ENCODE measurements around the gene SLC8B1. TPM values are rescaled to one million over a fixed set of nuclear protein-coding genes. Genes with fewer than 3 reads are reported as not detected.

Gene SLC8B1
- total RNA-seq (2022; extraction: Qiagen RNA extraction): 7.3 to 10.5 TPM (median 9.5 TPM) in 5 replicates

DNA sequence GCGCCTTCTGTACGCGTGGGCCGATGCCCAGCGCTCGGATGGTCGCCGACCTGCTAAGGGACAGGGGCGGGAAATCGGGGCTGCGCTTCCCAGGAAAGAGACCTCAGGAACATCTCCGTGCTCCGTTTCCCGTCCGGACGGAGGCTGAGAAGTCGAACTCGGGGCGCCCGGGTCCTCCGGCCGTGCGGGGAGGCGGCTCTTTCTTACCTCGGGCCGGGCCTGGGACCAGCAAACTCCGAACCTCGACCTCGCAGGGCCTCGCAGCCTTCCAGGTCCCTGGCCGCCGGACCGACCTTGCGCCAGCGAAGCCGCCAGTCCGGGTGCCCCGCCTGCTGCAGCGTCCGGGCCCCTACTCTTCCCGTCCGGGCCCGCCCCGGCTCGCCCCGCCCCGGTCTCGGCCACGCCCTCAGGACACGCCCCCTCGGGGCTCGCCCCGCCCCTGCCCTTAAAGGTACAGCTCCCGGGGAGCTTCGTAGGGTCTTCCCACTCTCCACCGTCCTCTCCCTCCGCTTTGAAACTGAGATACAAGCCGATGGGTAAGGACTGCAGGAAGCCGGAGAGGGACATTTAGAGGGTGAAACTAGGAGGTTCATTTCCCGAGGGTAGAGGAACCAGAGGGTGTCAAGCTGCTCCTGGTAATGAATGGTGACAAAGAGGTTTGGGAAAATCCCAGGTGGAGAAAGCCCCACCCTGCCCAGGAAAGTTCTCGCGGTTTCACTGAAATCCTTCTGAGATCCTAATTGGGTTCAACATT is at the start of gene SLC8B1:
Gene SLC8B1 (minus strand): TSS at position 324 of the 754 bp plus-strand sequence. CDS start 2,231 bp downstream, outside the sequence.

DNA sequence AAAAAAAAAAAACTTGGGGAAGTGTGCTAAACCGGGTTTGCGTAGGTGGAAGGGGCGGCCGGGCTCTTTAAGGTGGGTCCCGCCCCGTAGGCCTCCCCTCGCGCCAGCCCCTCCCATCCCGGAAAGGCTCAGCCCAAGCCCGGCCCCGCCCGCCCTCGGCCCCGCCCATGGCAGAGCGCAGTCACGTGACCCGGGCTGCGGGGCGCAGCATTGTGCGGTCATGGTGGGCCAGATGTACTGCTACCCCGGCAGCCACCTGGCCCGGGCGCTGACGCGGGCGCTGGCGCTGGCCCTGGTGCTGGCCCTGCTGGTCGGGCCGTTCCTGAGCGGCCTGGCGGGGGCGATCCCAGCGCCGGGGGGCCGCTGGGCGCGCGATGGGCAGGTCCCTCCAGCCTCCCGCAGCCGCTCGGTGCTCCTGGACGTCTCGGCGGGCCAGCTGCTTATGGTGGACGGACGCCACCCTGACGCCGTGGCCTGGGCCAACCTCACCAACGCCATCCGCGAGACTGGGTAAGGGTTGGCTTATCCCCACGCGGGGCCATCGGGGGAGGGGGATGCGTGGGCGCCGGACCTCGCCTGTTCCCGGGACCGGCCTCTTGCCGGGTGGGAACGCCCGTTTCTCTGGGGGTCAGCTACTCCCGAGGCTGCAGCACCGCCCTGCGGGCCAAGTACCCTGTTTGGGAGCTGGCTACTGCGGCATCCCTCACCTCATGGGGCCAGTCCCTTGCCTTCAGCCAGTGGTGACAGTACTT is 23.6 kb upstream of the SLC8B1 start, which contains the start of gene PLBD2:
Gene PLBD2 (plus strand): TSS at position 207 of the 752 bp plus-strand sequence. CDS start 14 bp downstream, at position 221.

Other genes starting within 250 kb of the SLC8B1 start
- gene RASAL1, start 199.3 kb downstream of the SLC8B1 start, total RNA-seq (2022; extraction: Qiagen RNA extraction): 0.17 to 0.46 TPM (median 0.33 TPM) in 5 replicates
- 0.07 to 0.14 TPM (median 0.09 TPM) in 3 of 5 replicates, not detected in the others for gene CFAP73, start 185.4 kb downstream of the SLC8B1 start, total RNA-seq (2022; extraction: Qiagen RNA extraction)
- gene DDX54, start 149.6 kb downstream of the SLC8B1 start, total RNA-seq (2022; extraction: Qiagen RNA extraction): 60.5 to 82.8 TPM (median 74.0 TPM) in 5 replicates
- gene RITA1, start 149.4 kb downstream of the SLC8B1 start, total RNA-seq (2022; extraction: Qiagen RNA extraction): 26.2 to 32.6 TPM (median 29.6 TPM) in 5 replicates
- 16.7 to 21.0 TPM (median 17.6 TPM) in 5 replicates for gene TPCN1, start 113.6 kb downstream of the SLC8B1 start, total RNA-seq (2022; extraction: Qiagen RNA extraction)
- 28.8 to 33.9 TPM (median 32.6 TPM) in 5 replicates for gene PLBD2, start 23.5 kb upstream of the SLC8B1 start, total RNA-seq (2022; extraction: Qiagen RNA extraction)
- 0.48 to 2.1 TPM (median 1.9 TPM) in 5 replicates for gene SDS, start 68.8 kb upstream of the SLC8B1 start, total RNA-seq (2022; extraction: Qiagen RNA extraction)
- 23.2 to 29.3 TPM (median 28.2 TPM) in 5 replicates for gene SDSL, start 87.3 kb upstream of the SLC8B1 start, total RNA-seq (2022; extraction: Qiagen RNA extraction)
- gene LHX5, start 136.8 kb upstream of the SLC8B1 start, total RNA-seq (2022; extraction: Qiagen RNA extraction): 0.02 TPM in 1 of 5 replicates, not detected in the others

Data from A549 treated with Hydrocortisone at 1 μM for 4 hours (cell line).